ENCODE data around the gene ANKS1B.

DNA sequence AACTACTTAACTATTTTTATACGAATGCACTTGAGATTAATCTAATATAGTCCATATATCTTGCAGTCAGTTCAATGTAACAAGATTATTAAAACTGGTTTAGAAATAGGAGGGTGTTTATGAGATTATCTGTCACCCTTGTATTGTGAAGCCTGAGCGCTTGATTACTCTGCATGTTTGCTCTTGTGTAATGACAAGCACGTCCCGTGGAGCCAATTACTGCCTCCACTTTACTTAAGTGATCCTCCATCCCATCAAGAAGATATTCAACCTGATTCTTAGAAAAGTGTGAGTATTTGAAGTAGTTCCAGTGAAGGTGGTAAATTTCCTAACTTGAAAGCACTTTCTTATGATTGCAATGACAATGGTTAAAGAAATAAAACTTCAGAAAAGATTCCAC lies 752.4 kb downstream of the ANKS1B start:
- no peak for TF ChIP-seq CEBPB (IDR thresholded peaks at IDR 0.05; ENCODE audit: low read depth, low read length)
- TF ChIP-seq CTCF (conservative IDR thresholded peaks at IDR 0.05; ENCODE audit: low read depth, low read length) = no peak
- TF ChIP-seq RAD21 (IDR thresholded peaks at IDR 0.05; ENCODE audit: low read length) = no peak
- TF ChIP-seq POLR2A (IDR thresholded peaks at IDR 0.05; ENCODE audit: low read depth, low read length) = no peak
- no peak for TF ChIP-seq RFX5 (IDR thresholded peaks at IDR 0.05; ENCODE audit: low read depth, low read length)
- no peak for TF ChIP-seq BHLHE40 (IDR thresholded peaks at IDR 0.05; ENCODE audit: low read depth, low read length)
- TF ChIP-seq USF2 (IDR thresholded peaks at IDR 0.05; ENCODE audit: low read depth, low read length) = no peak
- no peak for TF ChIP-seq SMC3 (IDR thresholded peaks at IDR 0.05; ENCODE audit: low read depth, low read length)
- no peak for TF ChIP-seq CHD1 (IDR thresholded peaks at IDR 0.05; ENCODE audit: low read depth, low read length)
- no peak for TF ChIP-seq RCOR1 (IDR thresholded peaks at IDR 0.05; ENCODE audit: insufficient replicate concordance, low read length)

Measured in IMR-90 (cell line).